Adipocyte (in vitro differentiated cells): Measurements from ENCODE around the gene ITM2C.

Source experiments
- DNase-seq: peaks from one replicate; pipeline ENCODE4 v3.0.0-alpha.2; 2015; ENCODE audit warnings: low read depth
- H3K27me3 ChIP-seq: replicated peaks from 2 replicates; pipeline ENCODE4 v1.7.0; 2013; ENCODE audit warnings: mild to moderate bottlenecking, low read length, moderate library complexity; ENCODE audit not compliant: control insufficient read depth, insufficient read depth
- H3K36me3 ChIP-seq: 2 replicates; pipeline ENCODE4 v1.7.0; 2013; ENCODE audit warnings: low read length, mild to moderate bottlenecking, moderate library complexity; ENCODE audit not compliant: control insufficient read depth, insufficient read depth, severe bottlenecking
- H3K4me1 ChIP-seq: 2 replicates; pipeline ENCODE4 v1.7.0; 2013; ENCODE audit warnings: mild to moderate bottlenecking, low read length, moderate library complexity; ENCODE audit not compliant: control insufficient read depth, insufficient read depth
- H3K4me3 ChIP-seq: 2 replicates; pipeline ENCODE4 v1.7.0; 2013; ENCODE audit warnings: mild to moderate bottlenecking, low read length, moderate library complexity
- H3K9ac ChIP-seq: 2 replicates; pipeline ENCODE4 v1.7.0; 2013; ENCODE audit warnings: mild to moderate bottlenecking, low read length, moderate library complexity
- H3K9me3 ChIP-seq: 2 replicates; pipeline ENCODE4 v1.7.0; 2013; ENCODE audit warnings: mild to moderate bottlenecking, low read length, moderate library complexity; ENCODE audit not compliant: control insufficient read depth

The ITM2C gene

DNA sequence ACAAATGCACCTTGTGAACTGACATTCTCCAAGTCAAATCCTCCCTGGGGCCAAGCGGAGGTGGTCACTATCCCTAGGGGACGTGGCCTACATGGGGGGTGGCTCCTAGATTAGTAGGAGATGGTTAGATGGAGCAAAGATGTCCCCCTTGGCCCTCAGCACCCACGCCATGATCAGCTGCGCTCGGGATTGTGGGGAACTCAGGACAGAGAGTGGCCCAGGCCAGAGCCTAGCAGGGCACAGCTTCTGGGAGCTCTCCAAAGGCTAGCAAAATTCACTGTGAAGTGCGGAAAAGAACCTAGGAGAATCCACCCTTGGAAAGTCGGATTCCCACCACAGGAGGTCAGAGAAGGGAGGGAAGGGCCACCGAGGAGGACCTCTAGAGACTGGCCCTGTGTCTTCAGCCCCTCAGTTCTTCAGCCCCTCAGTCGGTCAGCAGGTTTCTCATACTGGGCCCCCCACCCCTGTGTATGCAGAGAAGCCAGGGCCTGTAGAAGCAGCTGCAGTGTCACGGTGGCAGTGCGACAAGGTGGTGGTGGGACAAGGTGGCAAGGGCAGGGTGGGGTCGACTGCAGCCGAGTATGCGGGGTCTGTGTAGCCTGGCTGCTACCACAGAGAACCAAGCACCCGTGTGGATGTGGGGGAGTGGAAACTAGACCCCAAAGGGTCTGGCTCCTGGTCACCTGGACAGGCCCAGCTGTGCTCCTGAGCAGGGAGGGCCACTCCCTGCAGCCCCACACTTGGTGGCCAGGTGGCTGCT is 41.9 kb downstream of the ITM2C start:
- H3K4me1 ChIP-seq: no peaks in the 10 kb centered on the region
- H3K9me3 ChIP-seq: no peaks in the 10 kb centered on the region
- H3K4me3 ChIP-seq: no peak overlapping the region
- H3K36me3 ChIP-seq: no peaks in the 10 kb centered on the region
- no peak overlapping the region for H3K9ac ChIP-seq
- DNase-seq: no peak
- H3K27me3 ChIP-seq: peaks cover 25% of the 10 kb centered on the region

DNA sequence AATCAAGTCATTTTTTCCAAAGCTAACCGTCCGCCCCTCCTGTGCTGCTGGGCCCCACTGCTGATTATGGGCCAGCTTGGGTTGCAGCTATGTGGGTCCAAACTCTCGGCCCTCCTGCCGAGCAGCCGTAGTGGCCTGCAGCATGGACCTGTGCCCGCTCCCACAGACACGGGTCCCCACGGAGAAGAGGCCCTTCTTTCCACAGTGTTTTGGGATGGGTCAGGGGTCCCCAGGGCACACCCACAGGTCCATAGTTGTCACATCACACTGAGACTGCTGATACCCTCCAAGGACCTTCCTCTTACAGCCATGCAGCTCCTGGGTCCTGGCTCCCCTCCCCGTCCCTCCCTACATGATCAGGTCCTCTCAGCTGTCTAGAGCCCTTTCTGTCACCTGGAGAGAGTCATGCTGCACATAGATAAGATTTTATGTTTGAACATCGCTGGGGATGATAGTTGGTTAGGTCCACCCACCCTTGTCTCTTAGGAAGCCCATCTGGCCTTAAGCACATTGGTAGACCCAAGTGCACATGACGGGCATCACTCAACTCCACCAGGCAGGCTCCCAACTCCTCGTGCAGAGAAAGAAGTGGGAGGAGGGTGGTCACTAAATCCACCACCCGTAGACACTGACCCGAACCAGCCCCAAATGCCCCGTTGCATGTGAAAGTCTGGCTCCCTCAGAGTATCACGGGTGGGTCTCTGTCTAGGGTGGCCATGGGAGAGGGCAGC is 42.8 kb downstream of the ITM2C start:
- no peak overlapping the region for H3K4me3 ChIP-seq
- no peaks in the 10 kb centered on the region for H3K4me1 ChIP-seq
- peaks cover 24% of the 10 kb centered on the region for H3K27me3 ChIP-seq
- no peak overlapping the region for H3K9ac ChIP-seq
- no peak for DNase-seq
- no peaks in the 10 kb centered on the region for H3K36me3 ChIP-seq
- H3K9me3 ChIP-seq: no peaks in the 10 kb centered on the region

DNA sequence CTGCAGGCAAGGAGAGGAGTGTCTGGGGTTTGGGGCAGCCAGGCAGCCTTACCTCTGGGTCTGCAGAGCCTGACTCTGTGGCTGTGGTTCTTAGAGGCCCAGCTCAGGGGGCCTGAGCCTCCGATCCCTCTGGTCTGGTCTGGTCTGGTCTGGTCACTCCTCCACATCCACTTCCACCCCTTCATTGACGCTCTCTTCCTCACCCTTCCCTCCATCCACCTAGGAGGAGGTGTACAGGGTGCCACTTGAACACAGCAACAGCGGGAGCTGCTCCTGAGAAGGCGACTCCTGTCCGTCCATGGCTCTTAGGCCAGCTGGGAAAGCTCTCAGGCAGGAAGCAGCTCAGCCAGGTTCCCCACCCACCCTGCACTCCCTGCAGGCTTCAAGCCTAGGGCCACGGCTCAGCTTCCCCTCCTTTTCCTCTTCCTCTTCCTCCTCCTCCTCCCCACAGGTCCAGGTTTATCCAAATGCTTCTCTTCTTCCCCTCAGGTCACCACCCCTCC is 43.4 kb downstream of the ITM2C start:
- Histone ChIP-seq H3K9ac (no peak overlapping the region), H3K9me3 (no peaks in the 10 kb centered on the region), H3K4me3 (no peak overlapping the region), H3K4me1 (no peaks in the 10 kb centered on the region), H3K27me3 (peaks cover 19% of the 10 kb centered on the region), H3K36me3 (no peaks in the 10 kb centered on the region)
- DNase-seq: no peak

GRCh38 chr2:230908595-230909191 is 44.0 kb downstream of the ITM2C start:
- Histone ChIP-seq H3K36me3 (no peaks in the 10 kb centered on the region), H3K9ac (no peak overlapping the region), H3K4me3 (no peak overlapping the region), H3K9me3 (no peaks in the 10 kb centered on the region), H3K27me3 (peaks cover 16% of the 10 kb centered on the region), H3K4me1 (no peaks in the 10 kb centered on the region)
- peak; percentile 52 for DNase-seq

DNA sequence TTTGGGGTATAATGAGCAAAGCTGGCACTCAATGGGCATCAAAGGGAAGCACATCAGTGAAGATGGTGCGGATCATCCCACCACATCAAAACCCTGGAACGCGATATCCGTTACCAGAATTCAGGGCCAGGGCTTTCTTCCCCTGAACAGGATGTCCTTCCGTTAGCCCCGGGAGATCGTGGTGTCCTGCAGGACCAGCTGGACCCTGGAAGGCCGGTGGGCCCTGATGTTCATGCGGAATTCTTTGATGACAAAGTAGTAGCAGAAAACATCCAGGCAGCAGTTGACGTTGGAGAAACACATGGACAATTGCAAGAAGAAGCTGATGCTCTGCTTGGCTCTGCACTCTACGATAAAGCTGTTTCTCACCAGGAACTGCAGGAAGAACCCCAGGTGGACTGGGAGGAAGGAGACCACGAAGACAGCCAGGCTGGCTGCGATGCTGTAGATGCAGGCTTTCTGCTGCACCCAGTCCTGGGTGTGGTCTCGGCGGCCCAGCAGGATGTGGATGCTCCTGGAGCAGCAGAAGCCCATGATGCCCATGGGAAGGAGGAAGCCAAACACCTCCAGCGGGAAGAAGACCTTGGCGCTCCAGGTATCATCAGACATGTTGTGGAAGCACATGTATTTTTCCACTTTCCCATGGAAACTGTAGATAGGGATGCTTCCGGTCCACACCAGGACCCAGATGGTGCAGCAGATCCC is 45.3 kb downstream of the ITM2C start:
- H3K9ac ChIP-seq: no peak overlapping the region
- H3K4me1 ChIP-seq: no peaks in the 10 kb centered on the region
- no peaks in the 10 kb centered on the region for H3K36me3 ChIP-seq
- peaks cover 19% of the 10 kb centered on the region for H3K27me3 ChIP-seq
- no peak overlapping the region for H3K4me3 ChIP-seq
- DNase-seq: no peak
- no peaks in the 10 kb centered on the region for H3K9me3 ChIP-seq

DNA sequence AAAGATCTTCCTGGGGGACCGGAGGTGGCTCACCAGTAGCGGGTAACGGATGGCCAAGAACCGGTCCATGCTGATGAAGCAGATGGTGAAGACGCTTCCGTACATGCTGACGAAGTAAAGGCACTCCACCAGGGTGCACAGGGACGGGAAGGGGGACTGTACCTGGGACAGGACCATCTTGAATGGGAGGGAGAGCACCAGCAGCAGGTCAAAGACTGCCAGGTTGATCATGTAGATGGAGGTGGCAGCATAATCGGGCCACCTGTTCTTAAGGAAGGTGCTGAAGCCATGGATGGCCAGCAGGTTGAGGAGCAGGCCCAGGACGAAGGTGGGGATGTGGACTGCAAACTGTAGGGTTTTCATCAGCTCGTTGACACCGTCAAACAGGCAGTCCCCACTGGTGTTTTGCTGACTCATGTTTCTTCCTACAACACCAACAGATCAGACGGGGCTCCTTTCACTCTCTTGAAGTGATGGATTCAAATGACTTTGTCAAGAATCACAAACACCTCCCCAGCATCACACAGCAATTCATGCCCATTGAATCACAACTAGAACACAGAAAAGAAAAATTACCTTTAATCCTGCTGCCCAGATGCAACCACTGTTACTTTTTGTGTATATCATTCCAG is 45.9 kb downstream of the ITM2C start:
- no peaks in the 10 kb centered on the region for H3K4me1 ChIP-seq
- DNase-seq: no peak
- H3K9me3 ChIP-seq: no peaks in the 10 kb centered on the region
- H3K27me3 ChIP-seq: peaks cover 19% of the 10 kb centered on the region
- H3K9ac ChIP-seq: no peak overlapping the region
- H3K4me3 ChIP-seq: no peak overlapping the region
- H3K36me3 ChIP-seq: no peaks in the 10 kb centered on the region

GRCh38 chr2:230912046-230912445 is 47.3 kb downstream of the ITM2C start:
- no peak for DNase-seq
- Histone ChIP-seq H3K4me1 (no peaks in the 10 kb centered on the region), H3K27me3 (peaks cover 19% of the 10 kb centered on the region), H3K36me3 (no peaks in the 10 kb centered on the region), H3K9ac (no peak overlapping the region), H3K4me3 (no peak overlapping the region), H3K9me3 (no peaks in the 10 kb centered on the region)

GRCh38 chr2:230912724-230913123 is 48.0 kb downstream of the ITM2C start:
- Histone ChIP-seq H3K27me3 (peaks cover 19% of the 10 kb centered on the region), H3K4me3 (no peak overlapping the region), H3K4me1 (no peaks in the 10 kb centered on the region), H3K9ac (no peak overlapping the region), H3K9me3 (no peaks in the 10 kb centered on the region), H3K36me3 (no peaks in the 10 kb centered on the region)
- DNase-seq: no peak

DNA sequence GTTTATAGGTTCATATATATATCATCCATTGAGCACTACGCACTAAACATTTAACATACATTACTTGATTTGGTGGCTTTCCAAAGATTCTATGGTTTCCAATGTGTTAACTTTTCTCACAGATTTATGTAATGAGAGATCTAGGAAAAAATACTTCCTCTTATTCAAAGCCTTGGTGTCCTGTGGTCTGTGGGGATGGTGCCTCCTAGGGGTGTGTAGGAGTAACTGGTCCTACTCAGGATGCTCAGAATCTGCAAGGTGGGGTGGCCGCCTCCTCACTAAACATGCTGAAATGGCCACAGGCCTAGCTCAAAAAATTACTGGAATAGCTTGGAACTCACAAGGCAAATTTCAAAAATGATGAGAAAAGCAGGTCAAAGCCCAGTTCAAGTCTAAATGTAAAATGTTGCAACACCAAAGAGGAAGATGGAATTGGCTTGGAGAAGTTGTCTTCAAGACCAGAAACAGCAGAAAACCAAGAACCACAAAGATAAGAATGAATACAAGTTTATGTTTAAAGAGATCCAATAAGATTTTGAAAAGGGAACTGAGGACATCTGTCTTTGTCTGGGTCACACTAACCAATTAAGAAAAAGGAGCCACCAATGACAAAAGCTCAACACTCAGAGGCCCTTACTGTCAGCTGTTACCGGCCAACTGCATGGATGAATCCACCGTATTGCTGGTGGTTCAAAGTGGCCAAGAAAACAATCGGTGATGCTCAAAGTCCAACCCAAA is 48.8 kb downstream of the ITM2C start:
- H3K4me1 ChIP-seq: no peaks in the 10 kb centered on the region
- no peaks in the 10 kb centered on the region for H3K9me3 ChIP-seq
- no peak for DNase-seq
- H3K9ac ChIP-seq: no peak overlapping the region
- no peak overlapping the region for H3K4me3 ChIP-seq
- no peaks in the 10 kb centered on the region for H3K36me3 ChIP-seq
- peaks cover 19% of the 10 kb centered on the region for H3K27me3 ChIP-seq

- no peaks in the 10 kb centered on the region for H3K9me3 ChIP-seq
- no peaks in the 10 kb centered on the region for H3K36me3 ChIP-seq
- no peak overlapping the region for H3K9ac ChIP-seq
- H3K4me1 ChIP-seq: no peaks in the 10 kb centered on the region
- no peak overlapping the region for H3K4me3 ChIP-seq
- no peak for DNase-seq
- H3K27me3 ChIP-seq: peaks cover 14% of the 10 kb centered on the region
These were observed 50.1 kb downstream of the ITM2C start for GRCh38 chr2:230914886-230915285.
